Measurements from ENCODE around the gene BABAM2. TPM values are rescaled to one million over a fixed set of nuclear protein-coding genes. Genes with fewer than 3 reads are reported as not detected.
A peak's percentile ranks its signal among the peaks of the same experiment; 100 is the strongest.

The BABAM2 gene
- total RNA-seq, 1 experiment from 2014 or later = 33.1 TPM

DNA sequence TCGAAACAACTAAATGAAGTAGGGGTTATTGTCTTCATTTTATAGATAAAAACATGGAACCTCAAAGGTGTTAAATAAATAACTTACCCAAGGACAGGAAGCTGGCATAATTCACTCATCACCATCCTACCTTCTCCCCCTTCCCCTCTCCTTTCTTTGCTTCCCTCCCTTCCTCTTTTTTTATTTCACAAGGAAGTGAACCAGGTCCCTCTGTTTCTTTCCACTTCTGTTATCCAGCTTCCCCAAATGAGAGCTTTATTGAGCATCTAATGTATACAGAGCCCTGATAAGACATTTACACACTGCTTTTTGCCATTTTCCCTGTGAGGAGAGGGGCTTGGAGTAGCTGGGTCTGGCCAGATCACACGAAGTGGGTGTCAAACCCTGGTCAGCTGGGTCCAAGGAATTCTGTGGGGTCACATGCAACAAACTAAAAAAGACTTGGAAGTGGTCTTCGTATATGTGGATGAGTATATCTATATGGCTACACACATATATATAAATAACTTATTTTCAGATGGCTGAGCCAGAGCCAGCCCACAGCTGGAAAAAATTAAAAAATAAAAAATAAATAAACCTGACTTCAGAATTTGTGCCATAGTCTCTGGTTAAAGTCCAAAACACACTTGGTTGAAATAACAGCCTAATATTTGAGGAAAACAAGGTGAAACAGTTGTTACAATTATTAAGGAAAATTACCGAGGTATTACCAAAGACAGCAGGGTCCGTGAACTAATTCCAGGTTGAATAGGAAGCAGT lies 452.8 kb downstream of the BABAM2 start:
- Histone ChIP-seq H3K9me3 (no peaks in the 10 kb centered on the region), H3K36me3 (no peaks in the 10 kb centered on the region), H3K4me3 (no peak overlapping the region), H3K27me3 (no peaks in the 10 kb centered on the region)
- DNase-seq = no peak

GRCh38 chr2:28343971-28344715 lies 453.6 kb downstream of the BABAM2 start:
- Histone ChIP-seq H3K9me3 (no peaks in the 10 kb centered on the region), H3K27me3 (no peaks in the 10 kb centered on the region), H3K4me3 (no peak overlapping the region), H3K36me3 (no peaks in the 10 kb centered on the region)
- DNase-seq = no peak

GRCh38 chr2:28344756-28345373 lies 454.3 kb downstream of the BABAM2 start:
- Histone ChIP-seq H3K4me3 (no peak overlapping the region), H3K27me3 (no peaks in the 10 kb centered on the region), H3K36me3 (no peaks in the 10 kb centered on the region), H3K9me3 (no peaks in the 10 kb centered on the region)
- no peak for DNase-seq

GRCh38 chr2:28345619-28346018 lies 455.1 kb downstream of the BABAM2 start:
- no peak for DNase-seq
- H3K36me3 ChIP-seq = no peaks in the 10 kb centered on the region
- no peaks in the 10 kb centered on the region for H3K27me3 ChIP-seq
- no peak overlapping the region for H3K4me3 ChIP-seq
- H3K9me3 ChIP-seq = no peaks in the 10 kb centered on the region

- H3K9me3 ChIP-seq = no peaks in the 10 kb centered on the region
- no peaks in the 10 kb centered on the region for H3K27me3 ChIP-seq
- peak; percentile 50 for DNase-seq
These were observed 456.1 kb downstream of the BABAM2 start for GRCh38 chr2:28346587-28346986.

DNA sequence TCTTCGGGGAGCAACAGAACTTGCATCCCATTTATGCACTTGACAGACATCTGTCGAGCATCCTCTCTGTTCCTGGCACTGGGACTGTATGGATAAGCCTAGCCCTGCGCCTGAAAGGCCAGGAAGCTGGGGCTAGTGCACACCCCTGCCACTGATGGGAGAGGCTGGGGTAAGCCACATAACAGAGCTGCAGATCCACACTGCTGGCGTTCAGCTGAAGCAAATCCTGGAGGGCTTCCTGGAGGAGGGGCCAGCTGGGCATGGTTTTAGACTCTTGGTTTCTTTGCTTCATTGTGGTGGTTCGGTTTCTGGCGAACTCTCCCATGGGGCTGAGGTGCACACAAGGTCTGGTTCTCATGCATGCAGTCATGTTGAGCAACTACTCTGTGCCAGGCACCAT lies 456.7 kb downstream of the BABAM2 start:
- H3K36me3 ChIP-seq = no peaks in the 10 kb centered on the region
- DNase-seq = no peak
- no peaks in the 10 kb centered on the region for H3K27me3 ChIP-seq
- H3K9me3 ChIP-seq = no peaks in the 10 kb centered on the region
- H3K4me3 ChIP-seq = no peak overlapping the region

More at GRCh38 chr2:28346587-28346986, 456.1 kb downstream of the BABAM2 start:
- H3K4me3 ChIP-seq = no peak overlapping the region
- no peaks in the 10 kb centered on the region for H3K36me3 ChIP-seq

DNA sequence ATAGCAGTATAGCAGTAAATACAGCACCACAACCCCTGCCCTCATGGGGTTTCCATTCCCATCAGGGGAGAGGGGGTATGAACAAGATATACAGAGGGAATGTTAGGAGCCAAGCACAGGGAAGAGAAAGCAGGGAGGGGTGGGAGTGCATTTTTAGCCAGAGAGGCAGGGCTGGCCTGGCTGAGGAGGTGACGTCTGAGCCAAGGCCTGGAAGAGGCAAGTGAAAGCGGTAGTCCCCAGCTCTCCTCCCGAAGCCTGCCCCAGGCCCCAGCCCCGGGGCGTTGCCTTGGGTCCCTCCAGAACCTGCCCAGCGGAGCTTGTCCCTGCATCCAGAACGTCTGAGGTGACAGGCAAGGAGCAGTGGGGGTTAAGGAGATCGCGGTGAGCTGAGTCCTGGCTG lies 457.1 kb downstream of the BABAM2 start:
- Histone ChIP-seq H3K9me3 (no peaks in the 10 kb centered on the region), H3K27me3 (no peaks in the 10 kb centered on the region), H3K4me3 (no peak overlapping the region), H3K36me3 (no peaks in the 10 kb centered on the region)
- DNase-seq = no peak

DNA sequence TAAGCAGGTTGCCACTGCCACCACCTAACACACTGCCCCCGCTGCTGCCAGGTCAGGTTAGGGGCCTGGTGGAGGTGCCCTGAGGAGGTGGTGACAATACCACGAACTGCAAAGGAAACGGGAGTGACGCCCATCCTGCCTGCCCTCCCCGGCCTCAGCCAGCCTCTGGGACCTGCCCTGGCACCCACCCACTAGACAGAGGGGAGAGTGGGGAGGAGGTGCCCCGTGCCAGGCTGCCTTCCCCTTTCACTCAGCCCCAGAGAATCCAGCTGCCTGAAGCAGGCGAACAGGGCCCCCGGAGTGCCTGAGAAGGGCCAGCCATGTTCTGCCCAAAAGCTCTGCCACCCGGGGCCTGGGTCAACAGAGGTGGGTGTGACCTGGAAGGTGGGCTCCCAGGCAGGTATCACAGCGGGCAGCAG lies 457.6 kb downstream of the BABAM2 start:
- Histone ChIP-seq H3K27me3 (no peaks in the 10 kb centered on the region), H3K36me3 (no peaks in the 10 kb centered on the region), H3K9me3 (no peaks in the 10 kb centered on the region), H3K4me3 (no peak overlapping the region)
- no peak for DNase-seq

DNA sequence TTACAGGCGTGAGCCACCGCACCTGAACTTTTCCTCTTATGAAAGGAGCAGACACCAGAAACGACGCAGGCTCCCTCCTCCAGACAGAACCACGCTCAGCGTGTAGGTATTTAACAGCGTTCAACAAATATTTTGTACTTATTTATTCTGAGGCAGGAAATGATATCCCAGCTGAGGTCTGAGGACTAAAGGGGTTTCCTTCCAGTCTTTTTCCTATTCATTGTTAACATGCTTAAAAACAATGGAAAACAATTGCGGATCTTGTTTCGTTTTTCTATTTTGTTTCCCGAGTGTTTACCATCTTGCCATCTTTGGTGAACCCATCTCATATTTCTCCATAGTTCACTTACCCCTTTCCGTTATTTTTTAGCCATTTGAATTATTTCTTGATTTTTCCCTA lies 458.4 kb downstream of the BABAM2 start:
- no peaks in the 10 kb centered on the region for H3K27me3 ChIP-seq
- H3K4me3 ChIP-seq = no peak overlapping the region
- H3K9me3 ChIP-seq = no peaks in the 10 kb centered on the region
- H3K36me3 ChIP-seq = no peaks in the 10 kb centered on the region
- DNase-seq = no peak

DNA sequence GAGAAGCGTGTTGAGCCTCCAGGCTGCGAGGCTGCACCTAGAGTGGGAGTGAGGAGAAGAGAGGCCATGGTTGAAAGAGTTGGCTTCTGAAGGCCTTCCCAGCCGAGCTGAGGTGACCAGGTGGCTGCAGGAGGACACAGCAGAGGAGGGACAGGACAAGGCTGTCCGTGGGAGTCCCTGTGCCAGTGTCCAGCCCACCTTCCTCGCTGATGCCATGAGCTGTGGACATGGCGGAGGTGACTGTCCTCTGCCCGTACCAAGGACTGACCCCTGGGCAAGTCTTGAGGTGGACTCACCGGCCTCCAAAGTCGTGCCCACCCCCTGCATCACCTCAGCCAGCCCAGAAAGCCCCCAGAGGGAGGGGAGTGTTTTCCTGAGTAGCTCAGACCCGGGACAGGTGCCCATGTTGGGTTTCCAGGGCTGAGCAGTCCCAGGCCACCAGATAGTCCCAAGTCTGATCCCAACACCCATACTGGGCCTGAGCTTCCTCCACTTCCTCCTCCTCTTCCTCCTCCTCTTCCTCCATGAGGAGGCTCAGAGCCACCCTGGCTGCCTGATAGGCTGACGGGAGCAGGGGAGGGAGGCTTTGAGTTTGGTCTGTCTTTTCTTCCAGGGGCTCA lies 459.1 kb downstream of the BABAM2 start:
- no peak for DNase-seq
- Histone ChIP-seq H3K9me3 (no peaks in the 10 kb centered on the region), H3K27me3 (no peaks in the 10 kb centered on the region), H3K36me3 (no peaks in the 10 kb centered on the region), H3K4me3 (no peak overlapping the region)

DNA sequence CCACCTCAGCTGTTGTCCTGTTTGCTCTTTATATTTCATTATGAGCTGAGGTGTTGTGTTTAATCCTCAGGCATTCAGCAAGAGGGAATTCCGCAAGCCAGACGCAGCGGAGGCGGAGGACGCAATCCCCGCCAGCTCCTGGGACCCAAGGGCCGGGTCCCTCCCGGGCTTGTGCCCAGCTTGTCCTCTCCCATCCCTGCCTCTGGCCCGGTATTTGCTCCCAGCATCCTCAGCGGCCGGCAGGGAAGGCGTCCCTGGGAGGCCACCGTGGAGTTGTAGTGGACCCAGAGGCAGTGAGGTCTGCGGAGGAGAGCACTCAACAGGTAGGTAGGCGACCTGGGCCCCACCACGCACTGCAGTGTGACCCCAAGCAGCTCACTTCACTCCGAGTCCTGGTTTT lies 459.7 kb downstream of the BABAM2 start:
- no peaks in the 10 kb centered on the region for H3K36me3 ChIP-seq
- H3K4me3 ChIP-seq = no peak overlapping the region
- no peak for DNase-seq
- H3K9me3 ChIP-seq = no peaks in the 10 kb centered on the region
- no peaks in the 10 kb centered on the region for H3K27me3 ChIP-seq

GRCh38 chr2:28350791-28351285 lies 460.3 kb downstream of the BABAM2 start:
- DNase-seq = no peak
- Histone ChIP-seq H3K27me3 (no peaks in the 10 kb centered on the region), H3K9me3 (no peaks in the 10 kb centered on the region), H3K36me3 (0 out of 2 replicates have a peak, but pooled peaks cover 2% of the 10 kb centered on the region), H3K4me3 (no peak overlapping the region)

DNA sequence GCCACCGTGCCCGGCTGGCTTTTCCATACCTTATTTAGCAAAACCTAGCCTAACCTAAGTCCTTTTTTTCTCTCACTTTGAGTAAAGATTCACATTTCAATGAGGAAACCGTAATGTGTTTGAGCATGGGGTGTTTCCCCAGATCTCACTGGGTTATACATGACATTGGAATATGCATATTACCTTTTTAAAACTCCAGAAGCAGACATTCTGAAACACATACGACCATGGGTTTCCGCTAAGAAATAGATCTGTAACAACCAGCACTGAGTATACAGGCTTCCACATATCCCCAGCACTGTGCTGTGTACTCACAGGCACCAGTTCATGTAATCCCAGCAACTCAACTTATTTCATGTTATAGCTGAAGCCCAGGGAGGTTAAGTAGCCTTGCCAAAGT lies 461.1 kb downstream of the BABAM2 start:
- Histone ChIP-seq H3K36me3 (0 out of 2 replicates have a peak, but pooled peaks cover 2% of the 10 kb centered on the region), H3K27me3 (no peaks in the 10 kb centered on the region), H3K4me3 (no peak overlapping the region), H3K9me3 (no peaks in the 10 kb centered on the region)
- DNase-seq = no peak

DNA sequence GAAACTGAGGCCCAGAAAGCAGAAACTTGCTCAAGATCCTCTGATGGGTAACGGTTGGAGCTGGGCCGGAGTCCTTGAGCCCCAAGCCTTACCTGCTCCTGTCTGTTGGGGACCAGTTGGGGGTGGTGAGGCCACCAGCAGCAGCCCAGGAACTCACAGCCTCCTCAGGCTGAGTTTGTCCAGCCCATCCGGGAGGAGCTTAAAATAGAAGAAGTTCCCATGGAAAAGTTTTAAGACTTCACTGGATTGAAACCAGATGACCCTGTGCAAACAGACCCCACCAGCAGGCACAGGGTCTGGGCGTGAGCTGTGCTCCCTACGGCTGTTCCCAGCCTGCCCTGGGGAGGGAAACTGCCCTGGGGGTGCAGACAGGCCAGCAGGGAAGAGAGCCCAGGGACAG lies 461.6 kb downstream of the BABAM2 start:
- Histone ChIP-seq H3K36me3 (0 out of 2 replicates have a peak, but pooled peaks cover 2% of the 10 kb centered on the region), H3K4me3 (no peak overlapping the region), H3K27me3 (no peaks in the 10 kb centered on the region), H3K9me3 (no peaks in the 10 kb centered on the region)
- no peak for DNase-seq

- H3K9me3 ChIP-seq = no peaks in the 10 kb centered on the region
- no peak for DNase-seq
- H3K4me3 ChIP-seq = no peak overlapping the region
- H3K36me3 ChIP-seq = 0 out of 2 replicates have a peak, but pooled peaks cover 2% of the 10 kb centered on the region
- H3K27me3 ChIP-seq = no peaks in the 10 kb centered on the region
These were observed 462.2 kb downstream of the BABAM2 start for GRCh38 chr2:28352610-28353195.

DNA sequence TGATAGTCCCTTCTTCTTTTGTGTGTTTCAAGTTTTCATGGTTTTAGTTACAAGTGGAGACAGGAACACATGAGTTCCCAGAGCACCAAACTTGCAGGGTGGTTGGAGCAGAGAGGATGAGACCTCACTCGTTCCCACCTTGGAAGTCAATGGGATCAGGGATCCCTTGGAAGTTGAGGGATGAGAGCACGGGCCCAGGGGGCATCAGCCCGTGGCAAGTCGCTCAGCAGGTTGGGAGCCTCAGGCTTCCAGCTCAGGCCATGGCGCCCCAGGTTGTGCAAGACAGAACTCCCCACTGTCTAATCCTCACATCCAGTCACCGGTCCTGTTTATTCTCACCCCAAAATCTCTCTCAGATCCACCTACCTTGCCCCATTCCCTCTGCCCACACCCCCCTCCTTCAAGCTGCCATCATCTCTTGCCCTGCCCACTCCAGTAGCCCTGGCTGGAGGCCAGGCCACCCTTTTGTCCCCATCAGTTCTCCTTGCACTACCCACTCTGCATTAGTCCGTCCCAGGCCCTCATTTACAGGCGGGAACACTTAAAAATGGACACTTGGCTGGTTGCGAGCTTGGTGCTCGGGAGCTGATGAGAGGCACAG lies 464.5 kb downstream of the BABAM2 start:
- Histone ChIP-seq H3K27me3 (no peaks in the 10 kb centered on the region), H3K9me3 (no peaks in the 10 kb centered on the region), H3K36me3 (0 out of 2 replicates have a peak, but pooled peaks cover 2% of the 10 kb centered on the region), H3K4me3 (no peak overlapping the region)
- DNase-seq = no peak
